SHP77 (cell line): ENCODE data around the gene TLR9.
"Not testable (repeated sequence)": the region's sequence is repeated elsewhere in the genome, so short reads cannot be mapped to it uniquely, and the experiment has no call there.

ENCODE experiments used
- DNase-seq, 2 experiments: peaks; one replicate each; lab custom pipeline; 2025; lab: John Stamatoyannopoulos, UW

Gene TLR9, protein sequence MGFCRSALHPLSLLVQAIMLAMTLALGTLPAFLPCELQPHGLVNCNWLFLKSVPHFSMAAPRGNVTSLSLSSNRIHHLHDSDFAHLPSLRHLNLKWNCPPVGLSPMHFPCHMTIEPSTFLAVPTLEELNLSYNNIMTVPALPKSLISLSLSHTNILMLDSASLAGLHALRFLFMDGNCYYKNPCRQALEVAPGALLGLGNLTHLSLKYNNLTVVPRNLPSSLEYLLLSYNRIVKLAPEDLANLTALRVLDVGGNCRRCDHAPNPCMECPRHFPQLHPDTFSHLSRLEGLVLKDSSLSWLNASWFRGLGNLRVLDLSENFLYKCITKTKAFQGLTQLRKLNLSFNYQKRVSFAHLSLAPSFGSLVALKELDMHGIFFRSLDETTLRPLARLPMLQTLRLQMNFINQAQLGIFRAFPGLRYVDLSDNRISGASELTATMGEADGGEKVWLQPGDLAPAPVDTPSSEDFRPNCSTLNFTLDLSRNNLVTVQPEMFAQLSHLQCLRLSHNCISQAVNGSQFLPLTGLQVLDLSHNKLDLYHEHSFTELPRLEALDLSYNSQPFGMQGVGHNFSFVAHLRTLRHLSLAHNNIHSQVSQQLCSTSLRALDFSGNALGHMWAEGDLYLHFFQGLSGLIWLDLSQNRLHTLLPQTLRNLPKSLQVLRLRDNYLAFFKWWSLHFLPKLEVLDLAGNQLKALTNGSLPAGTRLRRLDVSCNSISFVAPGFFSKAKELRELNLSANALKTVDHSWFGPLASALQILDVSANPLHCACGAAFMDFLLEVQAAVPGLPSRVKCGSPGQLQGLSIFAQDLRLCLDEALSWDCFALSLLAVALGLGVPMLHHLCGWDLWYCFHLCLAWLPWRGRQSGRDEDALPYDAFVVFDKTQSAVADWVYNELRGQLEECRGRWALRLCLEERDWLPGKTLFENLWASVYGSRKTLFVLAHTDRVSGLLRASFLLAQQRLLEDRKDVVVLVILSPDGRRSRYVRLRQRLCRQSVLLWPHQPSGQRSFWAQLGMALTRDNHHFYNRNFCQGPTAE

DNA sequence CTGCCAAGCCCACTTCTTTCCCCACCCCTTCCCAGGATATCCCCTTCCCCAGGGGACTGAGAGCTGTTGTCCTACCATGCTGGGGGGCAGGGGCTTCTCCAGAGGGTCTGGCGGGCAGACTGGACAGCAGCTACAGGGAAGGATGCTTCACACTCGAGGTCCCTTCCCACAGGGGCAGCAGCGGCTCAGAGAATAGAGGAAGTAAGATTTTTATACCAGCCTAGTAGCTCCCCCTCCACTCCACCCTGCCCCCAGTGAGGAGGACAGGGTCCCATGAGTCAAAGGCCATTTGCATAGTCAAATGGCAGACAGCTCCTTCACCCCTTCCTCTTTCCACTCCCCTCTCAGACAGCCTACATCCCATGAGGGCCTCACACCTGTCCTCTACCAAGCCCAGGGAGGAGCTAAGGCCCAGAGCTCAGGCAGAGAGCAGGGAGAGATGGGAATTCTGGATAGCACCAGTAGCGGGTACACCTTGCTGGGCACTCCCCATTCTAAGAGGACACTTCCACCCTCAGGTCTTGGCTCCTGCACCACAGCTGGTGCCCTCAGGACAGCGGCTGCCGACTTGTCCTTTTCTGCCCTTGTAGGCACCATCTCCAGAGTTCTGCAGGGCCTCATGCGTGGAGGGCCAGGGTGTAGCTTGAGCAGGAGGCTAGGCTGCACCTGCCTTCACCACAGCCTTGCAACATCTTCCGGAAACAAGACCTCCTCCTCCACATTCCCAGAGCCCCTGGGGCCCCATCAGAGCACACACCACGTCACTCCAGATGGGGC, at the start of gene TLR9:
TLR9 (minus strand) TSS at position 194 of the 777 bp plus-strand sequence; CDS start at position 78, 116 bp downstream.
- DNase-seq = no peak

DNA sequence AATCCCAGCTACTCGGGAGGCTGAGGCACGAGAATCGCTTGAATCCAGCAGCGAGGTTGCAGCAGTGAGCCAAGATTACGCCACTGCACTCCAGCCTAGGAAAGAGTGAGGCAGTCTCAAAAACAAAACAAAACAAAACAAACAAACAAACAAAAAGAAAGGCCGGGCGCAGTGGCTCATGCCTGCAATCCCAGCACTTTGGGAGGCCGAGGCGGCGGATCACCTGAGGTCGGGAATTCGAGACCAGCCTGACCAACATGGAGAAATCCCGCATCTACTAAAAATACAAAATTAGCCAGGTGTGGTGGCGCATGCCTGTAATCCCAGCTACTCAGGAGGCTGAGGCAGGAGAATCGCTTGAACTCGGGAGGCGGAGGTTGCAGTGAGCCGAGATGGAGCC, 49.3 kb upstream of the TLR9 start:
- DNase-seq = not testable (repeated sequence)

DNA sequence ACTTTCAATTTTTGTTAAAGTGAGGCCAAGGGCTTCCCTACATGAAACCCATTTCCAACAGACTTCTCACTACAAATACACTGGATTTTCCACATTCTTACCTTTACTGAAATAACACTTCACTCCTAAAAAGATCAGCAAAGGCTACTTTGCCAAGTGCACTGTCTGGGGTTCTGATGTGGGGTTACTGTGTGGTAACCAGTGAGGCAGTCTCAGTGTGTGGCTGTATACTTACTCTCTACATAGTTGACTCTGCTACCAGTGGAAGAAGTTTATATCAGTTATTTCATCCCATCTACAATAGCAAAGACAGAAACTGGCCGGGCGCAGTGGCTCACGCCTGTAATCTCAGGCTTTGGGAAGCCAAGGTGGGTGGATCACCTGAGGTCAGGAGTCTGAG, 47.4 kb upstream of the TLR9 start:
- no peak for DNase-seq

DNA sequence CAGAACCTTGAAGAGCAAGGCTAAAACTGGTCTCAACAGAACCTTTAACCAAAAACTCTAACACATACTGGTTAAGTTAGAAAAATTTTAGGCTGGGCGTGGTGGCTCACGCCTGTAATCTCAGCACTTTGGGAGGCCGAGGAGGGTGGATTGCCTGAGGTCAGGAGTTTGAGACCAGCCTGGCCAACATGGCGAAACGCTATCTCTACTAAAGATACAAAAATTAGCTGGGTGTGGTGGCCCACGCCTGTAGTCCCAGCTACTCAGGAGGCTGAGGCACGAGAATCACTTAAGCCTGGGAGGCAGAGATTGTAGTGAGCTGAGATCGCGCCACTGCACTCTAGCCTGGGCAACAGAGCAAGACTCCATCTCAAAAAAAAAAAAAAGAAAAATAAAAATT, 46.7 kb upstream of the TLR9 start:
- not testable (repeated sequence) for DNase-seq

DNA sequence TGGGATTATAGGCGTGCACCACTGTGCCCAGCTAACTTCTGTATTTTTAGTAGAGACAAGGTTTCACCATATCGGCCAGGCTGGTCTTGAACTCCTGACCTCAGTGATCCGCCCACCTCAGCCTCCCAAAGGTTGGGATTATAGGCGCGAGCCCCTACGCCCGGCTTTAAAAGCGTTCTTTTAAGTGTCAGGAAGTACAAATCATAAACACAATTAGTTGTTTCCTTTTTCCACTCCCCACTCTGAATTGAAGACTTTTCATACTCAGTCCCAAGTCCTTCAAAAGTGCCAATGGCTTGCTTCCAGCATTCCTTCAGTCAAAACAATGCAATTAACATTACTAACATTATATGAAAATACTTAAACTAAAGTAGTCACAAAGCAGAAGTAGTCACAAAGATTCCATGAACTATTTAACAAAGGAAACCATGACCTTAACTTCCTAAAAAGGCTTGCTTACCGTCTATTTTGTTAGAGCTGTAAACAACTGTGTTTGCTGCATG, 44.9 kb upstream of the TLR9 start:
- DNase-seq = no peak

DNA sequence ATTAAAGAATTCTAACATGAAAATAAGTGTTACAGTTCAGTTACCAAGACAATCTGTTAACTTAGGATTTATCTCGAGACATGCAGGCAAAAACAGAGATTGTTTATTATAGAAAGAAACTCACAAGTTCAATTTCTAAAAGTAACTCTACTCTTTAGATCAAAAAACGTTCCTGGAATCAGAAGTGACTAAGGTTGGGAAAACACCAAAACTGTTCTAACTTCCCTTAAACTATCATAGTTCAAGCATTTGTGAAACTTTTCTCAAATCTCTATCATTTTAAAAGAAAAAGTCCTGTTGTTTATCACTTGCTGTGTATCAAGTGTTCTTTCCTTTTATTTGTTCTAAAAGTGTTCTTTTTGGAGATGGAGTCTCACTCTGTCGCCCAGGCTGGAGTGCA, 44.3 kb upstream of the TLR9 start:
- DNase-seq = no peak

DNA sequence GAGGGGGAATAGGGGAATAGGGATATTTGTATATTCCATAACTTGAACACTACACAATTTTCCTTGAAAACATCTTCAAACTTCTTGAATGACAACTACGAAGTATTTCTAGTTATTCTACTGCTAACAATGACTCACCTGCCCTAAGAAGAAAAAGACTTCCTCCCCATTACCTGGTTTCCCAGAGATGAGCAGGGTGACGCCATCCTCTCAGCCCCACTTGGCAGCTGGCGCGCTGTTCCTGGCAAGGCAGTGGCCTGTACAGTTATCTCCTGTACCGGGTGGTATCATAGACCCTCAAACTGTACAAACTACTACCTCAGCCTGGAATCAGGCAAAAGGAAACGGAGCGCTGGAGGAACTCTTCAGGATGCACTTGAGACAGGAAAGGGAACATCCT, 42.6 kb upstream of the TLR9 start:
- DNase-seq = no peak

DNA sequence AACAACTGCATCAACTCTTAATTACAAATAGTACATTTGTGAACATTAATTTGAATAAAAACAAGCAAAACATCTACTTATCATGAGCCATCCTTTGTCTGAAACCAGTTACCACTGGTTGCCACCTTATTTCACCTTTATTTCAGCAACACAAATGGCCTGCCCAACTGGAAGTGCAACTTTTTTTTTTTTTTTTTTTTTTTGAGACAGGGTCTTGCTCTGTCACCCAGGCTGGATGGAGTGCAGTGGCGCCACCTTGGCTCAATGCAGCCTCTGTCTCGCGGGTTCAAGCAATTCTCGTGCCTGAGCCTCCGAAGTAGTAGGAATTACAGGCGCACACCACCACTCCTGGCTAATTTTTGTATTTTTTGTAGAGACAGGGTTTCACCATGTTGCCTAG, 39.9 kb upstream of the TLR9 start:
- no peak for DNase-seq

DNA sequence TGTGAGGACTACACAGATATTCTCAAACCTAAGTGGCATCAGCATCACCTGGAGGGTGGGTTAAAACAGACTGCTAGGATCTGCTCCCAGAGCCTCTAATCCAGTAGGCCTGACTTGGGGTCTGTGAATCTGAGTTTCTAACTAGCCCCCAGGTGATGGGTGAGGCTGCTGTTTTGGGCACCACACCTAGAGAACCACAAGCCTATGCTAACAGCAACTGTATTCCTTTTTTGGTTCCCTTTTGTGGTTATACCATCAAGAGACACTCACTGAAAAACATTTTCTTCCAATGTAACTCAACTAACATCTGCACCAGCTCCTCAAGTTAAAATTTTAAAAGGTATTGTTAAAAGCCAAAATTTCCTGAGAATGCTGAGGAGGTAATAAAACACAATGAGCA, 37.0 kb upstream of the TLR9 start:
- no peak for DNase-seq

DNA sequence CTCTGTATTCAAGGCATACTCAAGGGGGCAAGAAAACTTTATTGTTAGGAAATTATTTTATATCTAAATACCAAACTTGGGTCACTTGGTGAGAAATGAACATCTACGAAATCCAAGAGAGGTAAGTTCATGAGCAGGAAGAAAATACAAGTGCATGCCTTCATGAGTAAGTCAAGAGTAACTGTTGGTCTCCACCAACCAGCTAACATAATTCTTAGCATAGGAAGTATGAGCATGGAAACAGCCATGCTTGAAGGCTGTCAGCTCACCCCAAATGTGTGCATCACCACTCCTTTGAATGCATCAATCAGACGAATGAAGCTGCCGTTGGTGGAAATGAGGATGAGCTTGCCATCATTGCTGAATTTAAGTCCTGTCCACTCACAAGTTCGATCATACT, 34.0 kb upstream of the TLR9 start:
- no peak for DNase-seq

DNA sequence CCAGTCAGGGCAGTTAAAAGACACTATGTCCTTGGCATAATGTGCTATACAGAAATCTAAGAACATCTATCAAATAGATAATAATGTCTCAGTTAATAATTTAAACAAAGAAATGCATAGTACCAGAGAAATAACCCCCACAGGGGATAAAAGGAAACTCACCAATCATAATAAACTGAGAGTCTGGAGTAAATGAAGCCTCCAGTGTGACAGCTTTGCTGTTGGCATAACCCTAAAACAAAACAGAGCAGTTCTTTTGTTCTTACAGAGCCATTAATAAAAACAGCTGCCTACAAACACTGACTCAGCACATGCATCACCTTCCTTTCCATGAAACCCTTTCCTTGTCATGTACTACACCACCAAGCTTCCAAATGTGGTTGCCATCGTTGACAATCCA, 33.6 kb upstream of the TLR9 start:
- DNase-seq = no peak

DNA sequence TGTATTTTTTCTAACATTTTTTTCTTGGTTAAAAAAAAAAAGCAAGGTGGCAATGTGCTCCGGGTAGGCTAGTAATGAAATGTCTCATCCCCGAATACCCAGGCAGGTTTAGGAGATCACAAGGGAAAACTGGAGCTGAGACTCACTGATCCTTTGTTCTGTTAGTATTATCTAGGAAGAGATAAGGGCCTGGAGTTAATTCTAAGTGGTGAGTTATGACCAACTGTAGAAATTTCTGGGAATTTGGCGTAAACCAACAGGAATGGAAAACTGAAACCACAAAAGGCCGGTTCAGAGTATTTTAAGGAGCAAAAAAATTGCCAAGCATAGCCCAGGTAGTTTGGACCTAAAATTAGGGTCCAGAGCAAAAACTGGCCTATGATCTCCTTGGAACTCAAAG, 32.5 kb upstream of the TLR9 start:
- DNase-seq = no peak

DNA sequence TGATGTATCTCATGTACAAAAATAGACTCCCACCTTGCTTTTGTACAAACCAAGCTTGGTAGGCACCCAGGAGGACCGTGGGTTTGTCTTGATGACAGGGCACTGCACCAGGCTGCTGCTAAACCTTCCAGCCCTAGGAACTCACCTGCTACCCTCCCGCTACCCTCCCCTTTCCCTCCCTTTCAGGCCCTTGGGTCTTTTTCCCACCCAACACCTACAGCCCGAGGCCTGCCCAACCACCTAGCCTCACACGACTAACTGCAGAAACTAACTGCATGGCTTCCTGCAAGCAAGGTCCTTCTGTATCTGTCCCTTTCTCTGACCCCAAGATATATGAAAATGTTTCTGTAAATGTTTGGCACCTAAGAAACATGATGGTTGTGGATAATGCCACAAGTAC, 31.2 kb upstream of the TLR9 start:
- DNase-seq = no peak

DNA sequence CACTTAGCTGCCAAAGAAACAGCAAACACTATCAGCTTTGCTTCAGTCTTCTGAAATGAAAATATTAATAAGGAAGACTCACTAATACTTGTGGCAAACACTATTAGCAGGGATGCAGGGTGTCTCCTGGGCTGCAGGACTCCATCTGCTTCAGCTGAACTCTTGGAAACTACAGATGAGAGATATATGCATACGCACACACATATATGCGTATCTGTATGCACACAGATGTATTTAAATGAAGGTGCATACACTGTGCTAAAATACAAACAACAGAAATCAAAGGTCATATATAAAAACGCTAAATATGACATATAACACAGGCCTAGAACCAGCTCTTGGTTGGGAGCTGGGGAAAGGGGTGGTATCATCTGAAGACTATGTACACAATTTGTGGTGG, 30.7 kb upstream of the TLR9 start:
- no peak for DNase-seq

DNA sequence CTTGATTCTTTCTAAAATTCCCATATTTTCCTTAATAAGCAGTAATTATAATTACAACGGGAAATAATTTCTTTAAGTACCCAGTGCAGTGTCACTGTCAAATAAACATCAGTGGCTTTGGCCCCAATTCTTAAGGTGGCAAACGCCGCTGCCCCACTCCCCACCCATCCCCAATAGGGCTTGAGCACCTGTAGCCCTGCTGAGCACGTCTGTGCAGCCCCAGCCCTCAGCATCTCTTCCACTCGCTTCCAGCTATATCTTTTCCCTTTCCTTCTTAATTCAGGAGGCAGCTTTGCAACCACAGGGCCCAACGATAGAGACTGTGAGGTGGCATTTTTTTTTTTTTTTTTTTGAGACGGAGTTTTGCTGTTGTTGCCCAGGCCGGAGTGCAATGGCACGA, 29.2 kb upstream of the TLR9 start:
- no peak for DNase-seq

DNA sequence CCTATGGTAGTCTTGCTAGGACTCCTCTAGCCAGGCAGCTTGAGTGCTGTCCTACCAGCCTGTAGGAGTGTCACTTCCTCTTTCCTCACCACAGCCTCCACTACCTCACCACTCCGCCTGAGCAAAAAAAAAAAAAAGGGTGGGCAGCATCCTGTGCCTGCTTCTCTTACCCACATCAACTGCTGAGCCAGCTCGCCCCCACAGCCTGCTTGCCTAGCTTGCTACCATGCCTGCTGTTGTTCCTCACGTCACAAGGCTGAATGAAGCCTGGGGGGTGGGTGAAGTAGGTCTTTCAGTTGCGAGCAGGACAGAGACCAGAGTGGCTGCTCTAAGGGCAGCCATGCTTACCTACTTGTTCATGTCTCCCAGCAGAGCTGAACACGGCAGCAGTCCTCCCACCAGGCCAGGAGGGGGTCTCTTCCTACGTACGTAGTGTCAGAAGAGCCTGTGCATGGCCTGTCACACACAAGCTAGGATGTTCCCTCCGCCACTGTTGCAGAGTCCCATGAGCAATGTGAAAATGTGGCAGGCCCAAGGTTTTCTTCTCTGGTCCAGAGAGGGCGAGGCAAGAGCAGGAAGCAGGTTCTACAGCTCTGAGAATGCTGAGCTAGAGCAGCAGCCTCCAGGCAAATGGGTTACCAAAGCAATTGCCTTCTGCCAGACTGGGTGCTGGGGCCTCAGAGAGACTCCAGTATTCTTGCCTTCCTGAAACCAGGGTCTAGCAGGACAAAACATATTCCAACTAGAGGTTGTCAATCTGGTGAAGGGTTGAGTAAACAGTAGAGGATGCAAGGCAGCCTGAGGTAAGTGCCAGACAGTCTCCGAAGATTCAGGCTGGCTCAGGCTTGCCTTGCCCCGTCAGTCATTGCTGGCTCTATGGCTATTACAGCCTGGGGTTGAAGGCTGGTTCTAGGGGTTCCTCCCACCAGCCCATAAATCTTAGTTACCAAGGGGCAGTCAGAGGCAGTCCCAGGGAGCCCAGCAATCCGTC, 28.2 kb upstream of the TLR9 start:
- DNase-seq = no peak

DNA sequence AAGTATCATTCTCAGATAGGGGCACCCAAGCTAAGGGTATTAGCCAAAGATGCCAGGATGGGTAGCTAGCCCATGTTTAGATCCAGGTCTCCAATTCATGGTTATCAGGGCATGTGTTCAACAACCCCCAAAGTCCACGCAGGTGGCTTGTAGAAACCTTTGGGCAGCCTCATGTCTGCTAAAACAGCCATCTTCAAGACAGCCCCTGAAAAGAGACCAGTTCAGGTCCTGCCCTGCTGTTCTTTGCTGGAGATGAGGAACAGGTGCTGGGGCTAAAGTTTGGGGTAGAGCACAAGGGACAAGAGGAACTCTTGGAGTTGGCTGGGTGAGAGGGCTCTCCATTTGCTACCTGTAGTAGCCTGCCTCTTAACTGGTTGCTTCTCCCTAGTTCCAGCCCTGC, 24.7 kb upstream of the TLR9 start:
- no peak for DNase-seq

DNA sequence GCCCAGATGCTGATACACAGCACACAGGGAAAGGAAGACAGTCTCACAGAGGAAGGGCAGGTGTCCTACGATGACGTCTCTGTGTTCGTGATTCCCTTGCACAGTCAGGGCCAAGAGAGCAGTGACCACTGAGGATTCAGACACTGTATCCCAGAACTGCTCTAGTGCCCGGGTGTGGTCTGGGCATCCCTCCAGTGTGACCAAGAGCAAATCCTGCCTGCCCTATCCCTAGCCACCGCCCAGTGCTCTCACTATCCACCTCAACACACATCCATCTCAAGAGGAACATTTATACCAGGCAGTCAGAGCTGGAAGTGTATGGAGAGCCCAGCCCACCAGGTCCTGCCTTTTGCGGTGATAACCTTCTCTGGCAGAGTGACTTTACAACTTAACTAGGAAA, 24.2 kb upstream of the TLR9 start:
- DNase-seq = no peak

DNA sequence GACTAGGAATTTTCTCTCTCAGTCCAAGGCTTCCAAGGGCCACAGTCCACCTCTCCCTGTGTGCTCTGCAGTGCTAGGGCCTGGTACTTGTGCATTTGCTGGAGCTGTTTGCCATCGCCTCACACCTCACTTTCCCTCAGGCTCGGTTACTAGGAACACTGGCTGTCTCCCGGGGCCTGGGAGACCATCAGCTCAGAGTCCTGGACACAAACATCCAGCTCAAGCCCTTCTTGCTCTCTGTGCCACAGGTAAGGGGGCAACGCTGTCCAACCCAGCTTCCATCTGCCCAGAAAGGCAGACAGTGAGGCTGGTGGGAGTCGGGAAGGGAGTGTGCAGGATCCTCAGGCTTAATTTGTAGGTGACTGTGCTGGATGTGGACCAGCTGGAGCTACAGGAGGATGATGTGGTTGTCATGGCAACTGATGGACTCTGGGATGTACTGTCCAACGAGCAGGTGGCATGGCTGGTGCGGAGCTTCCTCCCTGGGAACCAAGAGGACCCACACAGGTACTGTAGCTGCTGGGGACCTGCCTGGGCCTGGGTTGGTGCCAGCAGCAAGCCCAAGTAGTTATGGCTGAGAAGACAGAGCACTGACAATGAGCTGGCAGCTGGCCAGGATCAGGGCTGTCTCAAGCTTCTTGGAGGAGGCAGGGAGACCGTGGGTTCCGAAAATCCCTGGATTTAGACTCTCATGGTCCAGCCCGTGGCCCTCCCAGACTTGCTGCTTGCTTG, 23.5 kb upstream of the TLR9 start:
- no peak for DNase-seq

DNA sequence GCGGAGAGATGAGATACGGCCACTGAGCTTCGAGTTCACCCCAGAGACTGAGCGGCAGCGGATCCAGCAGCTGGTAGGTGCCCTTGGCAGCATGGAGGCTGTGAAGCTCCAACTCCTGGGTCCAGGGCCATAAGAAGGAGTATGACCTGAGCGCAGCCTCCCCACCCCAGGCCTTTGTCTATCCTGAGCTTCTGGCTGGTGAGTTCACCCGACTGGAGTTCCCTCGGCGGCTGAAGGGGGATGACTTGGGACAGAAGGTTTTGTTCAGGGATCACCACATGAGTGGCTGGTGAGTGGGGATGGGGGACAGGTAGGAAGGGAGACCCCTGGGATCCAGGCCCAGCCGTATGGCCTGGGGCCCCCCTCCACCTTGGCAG, 22.7 kb upstream of the TLR9 start:
- no peak for DNase-seq
